NCI-H187 treated with DMSO at 0.1 percent for 48 hours (cell line): ENCODE measurements around the gene GPR15LG.

Source experiments
- DNase-seq: peaks from one replicate; lab custom pipeline; 2025; lab: John Stamatoyannopoulos, UW

GPR15LG gene

DNA sequence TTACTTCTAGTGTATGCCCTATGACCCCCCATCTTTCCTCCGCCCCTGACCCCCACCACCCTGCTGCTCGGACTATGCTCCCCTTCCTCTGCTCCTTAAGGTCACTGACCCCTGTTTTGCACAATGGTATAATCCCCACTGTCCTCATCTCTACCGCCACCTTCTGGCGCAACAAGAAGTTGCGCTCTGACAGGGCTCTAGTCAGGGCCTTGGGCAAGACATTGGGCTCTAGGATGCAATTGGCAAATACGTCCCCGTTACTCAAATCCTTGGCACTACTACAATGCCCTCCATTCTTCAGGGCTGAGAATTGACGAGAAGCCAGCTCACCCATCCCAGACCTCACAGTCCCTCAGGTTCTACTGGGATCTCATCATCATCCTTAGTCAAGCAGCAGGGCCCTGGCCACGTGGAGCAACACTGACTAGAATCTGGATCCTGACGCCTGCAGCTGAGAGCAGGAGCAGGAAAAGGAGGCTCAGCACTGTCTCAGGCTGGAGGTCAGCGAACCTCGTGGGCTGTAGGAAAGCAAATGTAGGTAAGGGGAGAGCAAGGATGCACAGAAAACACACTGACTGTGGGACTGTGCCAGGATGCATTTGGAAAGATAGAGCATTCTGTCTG lies 41.1 kb downstream of the GPR15LG start:
- DNase-seq = no peak

DNA sequence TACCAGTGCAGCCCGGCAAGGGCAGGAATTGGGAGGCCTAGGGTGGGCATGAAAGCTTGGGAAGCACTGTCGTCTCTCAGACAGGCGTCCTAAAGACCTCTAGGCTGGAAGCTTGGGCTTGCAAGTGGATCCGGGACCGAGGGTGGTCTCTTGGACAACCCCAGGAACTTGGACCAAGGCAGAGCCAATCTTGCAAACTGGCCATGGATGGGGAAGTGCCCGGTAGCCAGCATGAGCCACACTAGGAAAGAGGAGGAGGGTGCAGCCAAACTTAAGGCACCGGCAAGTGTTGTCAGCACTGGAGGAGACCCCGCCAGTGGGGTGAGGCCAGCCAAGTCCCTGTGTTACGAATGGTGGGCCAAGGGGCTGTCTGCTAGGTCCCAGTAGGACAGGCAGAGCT lies 43.2 kb downstream of the GPR15LG start:
- no peak for DNase-seq

DNA sequence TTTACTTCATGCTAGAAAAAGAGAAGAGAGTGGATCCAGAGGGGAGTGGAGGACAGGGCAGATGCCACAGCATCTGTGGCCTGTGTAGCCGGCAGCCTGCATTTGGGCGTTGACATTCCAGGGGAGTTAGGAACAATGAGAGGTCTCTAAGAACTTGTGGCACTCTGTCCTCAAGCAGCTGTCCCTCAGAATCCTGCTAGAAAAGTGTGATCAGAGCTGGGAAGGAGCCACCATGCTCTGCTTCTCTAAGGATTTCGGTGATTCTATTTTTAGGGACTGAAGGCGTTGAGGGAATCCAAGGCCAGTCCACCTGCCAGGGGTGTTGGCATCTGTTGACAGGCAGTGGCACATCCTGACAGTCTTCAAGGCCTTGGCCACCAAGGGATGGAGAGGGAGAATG lies 44.1 kb downstream of the GPR15LG start:
- DNase-seq = no peak

DNA sequence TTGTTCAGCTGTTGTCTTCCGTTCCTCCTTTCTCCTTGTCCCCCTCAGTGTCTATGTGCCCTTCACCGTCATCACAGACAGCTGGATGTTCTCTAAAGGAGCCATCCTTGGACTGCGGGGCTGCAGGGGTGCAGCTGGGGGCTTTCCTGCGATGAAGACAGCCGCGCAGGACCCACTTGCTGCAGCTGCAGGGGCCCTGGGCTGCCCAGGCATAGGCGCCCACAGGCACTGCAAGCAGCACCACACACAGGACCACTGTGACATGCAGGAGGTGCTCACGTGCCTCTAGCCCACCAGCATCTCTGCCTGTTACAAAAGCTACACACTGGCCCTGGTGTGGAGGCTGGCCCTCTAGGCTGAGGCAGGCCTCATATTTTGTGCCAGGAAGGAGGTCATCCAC lies 48.3 kb downstream of the GPR15LG start:
- DNase-seq = no peak

DNA sequence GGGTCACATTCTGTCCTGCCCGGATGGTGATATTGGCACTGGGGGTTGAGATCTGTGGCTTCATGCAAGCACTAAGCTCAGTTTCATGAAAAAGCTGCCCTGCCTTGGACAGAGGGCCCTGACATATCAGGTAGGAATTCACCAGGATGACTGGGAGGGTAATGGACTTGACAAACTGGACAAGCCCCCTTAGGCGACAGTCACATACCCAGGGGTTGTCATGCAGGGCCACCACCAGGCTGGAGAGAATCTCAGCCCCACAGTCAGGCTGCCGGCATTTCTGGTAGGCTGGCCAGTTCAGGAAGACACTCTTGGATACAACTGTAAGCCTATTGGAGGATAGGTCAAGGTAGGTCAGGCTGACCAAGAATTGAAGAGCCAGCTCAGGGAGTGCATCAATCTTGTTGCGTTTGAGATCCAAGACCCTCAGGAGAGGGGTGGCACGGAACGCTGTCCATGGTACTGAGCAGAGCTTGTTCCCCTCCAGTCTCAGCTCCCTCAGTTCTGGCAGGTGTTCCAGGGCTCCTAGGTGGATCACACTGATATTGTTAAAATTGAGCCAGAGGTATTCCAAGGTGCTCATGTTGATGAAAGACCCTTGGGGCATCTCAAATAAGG lies 50.9 kb downstream of the GPR15LG start:
- DNase-seq = no peak

DNA sequence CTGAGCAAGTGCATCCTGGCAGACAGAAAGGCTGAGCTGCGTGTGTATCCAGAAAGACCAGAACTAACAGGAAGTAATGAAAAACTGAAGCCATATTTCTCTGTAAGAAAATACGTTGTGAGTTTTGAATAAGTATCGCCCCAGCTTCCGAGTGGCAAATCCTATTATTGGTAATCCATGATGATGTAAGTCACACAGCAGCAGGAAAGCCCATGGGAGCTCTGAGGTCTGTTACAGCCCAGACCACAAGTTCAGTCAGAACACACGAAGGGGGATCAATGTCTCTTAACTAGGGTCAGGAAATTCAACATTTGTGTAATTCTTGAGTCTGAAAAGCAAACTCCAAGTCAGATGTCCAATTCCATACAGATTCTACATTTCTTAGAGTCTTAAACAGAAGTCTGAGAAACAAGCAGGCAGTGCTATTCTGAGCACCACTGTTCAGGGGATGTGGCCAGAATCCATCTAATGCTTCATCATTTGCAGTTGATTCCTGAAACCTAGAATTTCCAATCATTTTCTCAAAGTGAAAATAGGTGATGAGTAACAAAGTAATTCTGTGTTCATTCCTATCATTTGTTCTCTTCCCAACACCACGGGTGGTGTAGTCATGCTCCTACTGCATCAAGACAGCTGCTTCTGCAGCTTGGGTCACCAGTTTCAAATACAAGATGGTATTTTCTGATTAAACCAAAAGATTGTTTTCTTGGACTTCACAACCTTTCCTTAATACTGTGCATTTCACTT lies 52.0 kb downstream of the GPR15LG start, which contains the start of gene LRIT2:
Gene LRIT2, minus strand, starts transcription at position 118 of the 747 bp plus-strand sequence. Its CDS starts 24 bp downstream, at position 94.
- no peak for DNase-seq

DNA sequence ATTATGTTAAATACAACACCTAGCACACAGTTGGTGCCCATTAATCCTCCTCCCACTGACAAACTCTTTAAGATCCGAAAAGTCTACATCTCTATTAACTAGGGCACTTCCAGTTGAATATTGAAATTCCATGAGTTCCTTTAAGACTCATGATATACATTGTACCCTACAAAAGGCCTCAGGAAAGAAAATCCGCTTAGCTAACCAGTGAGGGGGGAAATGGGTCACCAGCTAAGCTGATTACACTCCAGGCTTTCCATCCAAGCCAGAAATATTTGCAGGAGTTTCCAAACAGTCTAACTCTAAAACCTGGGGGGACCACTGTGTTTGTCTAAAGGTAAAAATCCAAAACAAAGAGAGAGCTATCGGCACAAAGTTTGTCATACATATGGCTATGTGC lies 53.0 kb downstream of the GPR15LG start:
- DNase-seq = no peak

DNA sequence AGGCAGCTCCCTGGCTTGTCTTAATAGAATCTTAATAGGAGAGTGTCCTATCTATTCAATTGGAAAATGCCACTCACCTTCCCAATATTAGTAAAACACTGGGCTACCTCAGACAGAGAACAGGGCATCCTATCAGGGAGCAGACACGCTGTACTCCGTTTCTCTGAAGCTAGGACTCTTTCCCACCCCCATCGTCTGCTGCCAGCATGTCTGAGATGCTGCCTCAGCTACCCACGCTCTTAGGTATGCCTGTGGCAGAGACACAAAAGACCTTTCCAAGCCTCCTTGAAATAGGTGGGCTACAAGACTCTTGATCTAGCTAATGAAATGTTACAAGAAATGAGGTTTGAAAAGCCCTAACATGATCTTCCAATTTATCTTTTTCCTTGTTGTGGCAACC lies 54.2 kb downstream of the GPR15LG start:
- no peak for DNase-seq

DNA sequence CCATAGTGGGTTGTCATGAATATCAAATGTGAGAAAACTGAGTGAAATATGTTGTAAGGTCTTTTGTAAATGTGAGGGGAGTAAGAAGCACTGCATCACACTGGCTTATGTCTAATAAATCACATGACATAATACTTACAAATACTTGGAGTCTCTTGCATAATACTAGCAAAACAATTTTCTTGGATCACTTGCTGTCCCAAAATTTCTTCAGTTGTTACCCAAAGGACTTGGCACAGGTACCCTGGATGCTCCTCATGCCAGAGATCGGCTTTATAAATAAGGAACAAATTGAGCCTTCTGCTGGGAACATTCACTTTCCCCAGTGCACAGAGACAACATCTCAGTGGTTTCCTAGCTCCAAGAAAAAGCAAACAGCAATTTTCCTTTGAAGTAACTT lies 56.8 kb downstream of the GPR15LG start:
- DNase-seq = no peak

DNA sequence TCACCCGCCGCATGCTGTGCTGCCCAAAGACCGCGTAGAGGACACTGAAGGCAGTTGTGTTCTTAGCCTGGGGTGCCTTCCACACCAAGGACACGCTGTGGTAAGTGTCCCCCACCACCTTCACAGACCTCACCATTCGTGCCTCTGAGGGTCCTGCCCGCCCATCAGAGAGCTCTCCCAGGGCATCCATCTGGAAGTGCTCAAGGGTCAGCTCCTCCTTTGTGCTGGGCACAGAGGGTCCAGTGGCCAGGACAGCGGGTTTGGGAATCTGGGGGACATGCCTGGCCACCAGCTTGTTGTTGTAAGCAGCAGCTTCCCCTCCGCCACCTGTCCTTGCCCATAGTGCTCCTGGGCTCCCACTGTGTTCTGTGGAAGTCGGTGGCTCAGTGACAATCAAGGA lies 58.8 kb downstream of the GPR15LG start:
- no peak for DNase-seq

DNA sequence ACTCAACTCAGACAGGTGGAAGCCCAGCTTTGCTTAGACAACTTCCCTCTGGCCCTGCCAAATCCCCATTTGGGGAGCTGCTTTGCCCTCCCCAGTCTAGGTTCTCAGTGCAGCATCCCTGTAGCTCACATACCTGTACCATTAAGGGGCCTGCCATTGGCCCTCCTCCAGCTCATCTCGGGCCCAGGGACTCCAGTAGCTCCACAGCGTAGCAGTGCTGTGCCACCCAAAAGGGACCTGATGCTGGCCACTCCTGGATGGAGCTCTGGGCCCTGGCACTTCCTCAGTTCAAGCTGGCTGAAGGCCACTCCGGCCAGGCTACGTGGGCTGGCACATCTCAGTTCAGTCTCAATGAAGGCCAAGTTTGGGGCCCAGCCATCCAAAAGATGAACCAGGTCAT lies 60.3 kb downstream of the GPR15LG start:
- DNase-seq = no peak

DNA sequence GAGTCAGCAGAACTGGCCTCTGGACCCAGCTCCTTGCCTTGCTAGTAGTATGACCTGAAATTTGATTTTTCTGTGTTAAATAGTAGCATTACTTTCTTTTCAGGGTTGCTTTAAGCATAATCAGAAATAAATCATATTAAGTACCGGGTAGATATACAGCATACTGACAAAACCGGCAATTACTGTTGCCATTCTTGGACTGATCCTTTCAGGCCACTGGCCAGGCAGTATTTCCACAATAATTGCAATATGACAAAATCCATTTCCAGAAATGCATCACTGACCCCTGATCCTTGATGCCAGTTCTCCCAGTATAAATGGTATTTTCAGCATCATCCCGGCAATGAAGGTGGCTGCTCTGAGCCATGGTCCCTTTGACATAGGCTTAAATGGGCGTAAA lies 60.9 kb downstream of the GPR15LG start:
- DNase-seq = no peak
